HL-60/S4 treated with phorbol 12-myristate 13-acetate at 8.2 ng/mL for 4 days and 3 days (cell line): ENCODE measurements around the gene STIP1.

Source experiments
- in situ Hi-C: fragments of 300-500 bp; cut with MboI; formaldehyde crosslinking; loops from 2 replicates; pipeline ENCODE4 v1.15.0; 2022; ENCODE audit warnings: low sequenced_read_pairs

Gene STIP1

GRCh38 chr11:64219755-64220154 is 33.8 kb downstream of the STIP1 start:
- in situ Hi-C loops, result no loop called here

GRCh38 chr11:64220271-64220670 is 34.3 kb downstream of the STIP1 start:
- in situ Hi-C loops, result no loop called here

GRCh38 chr11:64220798-64221197 is 34.8 kb downstream of the STIP1 start:
- in situ Hi-C loops, result no loop called here

GRCh38 chr11:64222651-64223000 is 36.7 kb downstream of the STIP1 start:
- in situ Hi-C loops, result no loop called here

GRCh38 chr11:64223001-64223651 is 37.2 kb downstream of the STIP1 start:
- in situ Hi-C loops, result no loop called here

- in situ Hi-C loops, result no loop called here
Measured at GRCh38 chr11:64224151-64224890, 38.4 kb downstream of the STIP1 start.

GRCh38 chr11:64224891-64225607 is 39.1 kb downstream of the STIP1 start:
- in situ Hi-C loops, result loop anchor here (25.0 kb wide), 1 partner anchor 112 kb away; the partner anchor contains the start of gene CCDC88B

GRCh38 chr11:64225608-64226506 is 39.9 kb downstream of the STIP1 start, which contains the start of the genes NUDT22 and TRPT1:
NUDT22 (plus strand) TSS chr11:64226274; CDS start chr11:64226653, 379 bp downstream.
TRPT1 (minus strand) TSS chr11:64226186; CDS start chr11:64225860, 326 bp downstream.
- in situ Hi-C loops, result loop anchor here (25.0 kb wide), 1 partner anchor 111 kb away; the partner anchor contains the start of gene CCDC88B

- in situ Hi-C loops, result loop anchor here (25.0 kb wide), 1 partner anchor 111 kb away; the partner anchor contains the start of gene CCDC88B
Measured at GRCh38 chr11:64226507-64227051, 40.6 kb downstream of the STIP1 start.

GRCh38 chr11:64227405-64227956 is 41.5 kb downstream of the STIP1 start:
- in situ Hi-C loops, result loop anchor here (25.0 kb wide), 1 partner anchor 110 kb away; the partner anchor contains the start of gene CCDC88B

- in situ Hi-C loops, result loop anchor here (25.0 kb wide), 1 partner anchor 108 kb away; the partner anchor contains the start of gene CCDC88B
Measured at GRCh38 chr11:64229090-64229743, 43.2 kb downstream of the STIP1 start.

GRCh38 chr11:64229744-64230170 is 43.8 kb downstream of the STIP1 start:
- in situ Hi-C loops, result loop anchor here (25.0 kb wide), 1 partner anchor 108 kb away; the partner anchor contains the start of gene CCDC88B

GRCh38 chr11:64230171-64230984 is 44.4 kb downstream of the STIP1 start, which contains the start of gene DNAJC4:
DNAJC4 (plus strand) TSS chr11:64230548; CDS start chr11:64230855, 307 bp downstream.
- in situ Hi-C loops, result loop anchor here (25.0 kb wide), 1 partner anchor 107 kb away; the partner anchor contains the start of gene CCDC88B

- in situ Hi-C loops, result loop anchor here (25.0 kb wide), 1 partner anchor 106 kb away; the partner anchor contains the start of gene CCDC88B
Measured at GRCh38 chr11:64230985-64231365, 45.0 kb downstream of the STIP1 start.

GRCh38 chr11:64231546-64231945 is 45.6 kb downstream of the STIP1 start:
- in situ Hi-C loops, result loop anchor here (25.0 kb wide), 1 partner anchor 106 kb away; the partner anchor contains the start of gene CCDC88B

- in situ Hi-C loops, result loop anchor here (25.0 kb wide), 1 partner anchor 105 kb away; the partner anchor contains the start of gene CCDC88B
Measured at GRCh38 chr11:64232182-64232966, 46.4 kb downstream of the STIP1 start.

- in situ Hi-C loops, result loop anchor here (25.0 kb wide), 1 partner anchor 104 kb away; the partner anchor contains the start of gene CCDC88B
Measured at GRCh38 chr11:64232967-64233315, 47.0 kb downstream of the STIP1 start.
